ENCODE measurements around the gene EML4. TPM values are rescaled to one million over a fixed set of nuclear protein-coding genes. Genes with fewer than 3 reads are reported as not detected.

EML4 gene
- total RNA-seq, 2 donors from 2014 or later: 32.8 to 59.9 TPM

GRCh38 chr2:42232024-42232423 is 62.9 kb downstream of the EML4 start:
- H3K27me3 ChIP-seq (replicated peaks; ENCODE audit: insufficient read depth): no peaks in the 10 kb centered on the region
- TF ChIP-seq, protein P1, sequence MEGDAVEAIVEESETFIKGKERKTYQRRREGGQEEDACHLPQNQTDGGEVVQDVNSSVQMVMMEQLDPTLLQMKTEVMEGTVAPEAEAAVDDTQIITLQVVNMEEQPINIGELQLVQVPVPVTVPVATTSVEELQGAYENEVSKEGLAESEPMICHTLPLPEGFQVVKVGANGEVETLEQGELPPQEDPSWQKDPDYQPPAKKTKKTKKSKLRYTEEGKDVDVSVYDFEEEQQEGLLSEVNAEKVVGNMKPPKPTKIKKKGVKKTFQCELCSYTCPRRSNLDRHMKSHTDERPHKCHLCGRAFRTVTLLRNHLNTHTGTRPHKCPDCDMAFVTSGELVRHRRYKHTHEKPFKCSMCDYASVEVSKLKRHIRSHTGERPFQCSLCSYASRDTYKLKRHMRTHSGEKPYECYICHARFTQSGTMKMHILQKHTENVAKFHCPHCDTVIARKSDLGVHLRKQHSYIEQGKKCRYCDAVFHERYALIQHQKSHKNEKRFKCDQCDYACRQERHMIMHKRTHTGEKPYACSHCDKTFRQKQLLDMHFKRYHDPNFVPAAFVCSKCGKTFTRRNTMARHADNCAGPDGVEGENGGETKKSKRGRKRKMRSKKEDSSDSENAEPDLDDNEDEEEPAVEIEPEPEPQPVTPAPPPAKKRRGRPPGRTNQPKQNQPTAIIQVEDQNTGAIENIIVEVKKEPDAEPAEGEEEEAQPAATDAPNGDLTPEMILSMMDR (IDR thresholded peaks at IDR 0.05): no peak
- no peaks in the 10 kb centered on the region for H3K36me3 ChIP-seq

GRCh38 chr2:42233976-42234441 is 64.9 kb downstream of the EML4 start:
- no peak overlapping the region for H3K27ac ChIP-seq
- H3K9me3 ChIP-seq: no peaks in the 10 kb centered on the region
- TF ChIP-seq, protein P1 (IDR thresholded peaks at IDR 0.05): no peak
- H3K27me3 ChIP-seq (replicated peaks; ENCODE audit: insufficient read depth): no peaks in the 10 kb centered on the region
- peaks cover 0 to 5% of the 10 kb centered on the region in 2 donors for H3K4me1 ChIP-seq (ENCODE audit: control insufficient read depth in 1 of 2, low read depth in 2 of 2)
- DNase-seq (ENCODE audit: low spot score) (no peak), ATAC-seq (ENCODE audit: insufficient number of reproducible peaks, low FRiP score, low read depth) (no peak)
- H3K36me3 ChIP-seq: no peaks in the 10 kb centered on the region
- H3K4me3 ChIP-seq: no peak overlapping the region

More at GRCh38 chr2:42232024-42232423, 62.9 kb downstream of the EML4 start:
- H3K9me3 ChIP-seq: no peaks in the 10 kb centered on the region
- no peak for DNase-seq (ENCODE audit: low spot score)
- H3K4me3 ChIP-seq: no peak overlapping the region
- peaks cover 0 to 9% of the 10 kb centered on the region in 2 donors for H3K4me1 ChIP-seq (ENCODE audit: control insufficient read depth in 1 of 2, low read depth in 2 of 2)
- no peak for ATAC-seq (ENCODE audit: insufficient number of reproducible peaks, low FRiP score, low read depth)
- no peak overlapping the region for H3K27ac ChIP-seq

- TF ChIP-seq, protein P1 (IDR thresholded peaks at IDR 0.05): no peak
- no peak overlapping the region for H3K4me3 ChIP-seq
Observed at GRCh38 chr2:42236911-42237310, 67.8 kb downstream of the EML4 start.

DNA sequence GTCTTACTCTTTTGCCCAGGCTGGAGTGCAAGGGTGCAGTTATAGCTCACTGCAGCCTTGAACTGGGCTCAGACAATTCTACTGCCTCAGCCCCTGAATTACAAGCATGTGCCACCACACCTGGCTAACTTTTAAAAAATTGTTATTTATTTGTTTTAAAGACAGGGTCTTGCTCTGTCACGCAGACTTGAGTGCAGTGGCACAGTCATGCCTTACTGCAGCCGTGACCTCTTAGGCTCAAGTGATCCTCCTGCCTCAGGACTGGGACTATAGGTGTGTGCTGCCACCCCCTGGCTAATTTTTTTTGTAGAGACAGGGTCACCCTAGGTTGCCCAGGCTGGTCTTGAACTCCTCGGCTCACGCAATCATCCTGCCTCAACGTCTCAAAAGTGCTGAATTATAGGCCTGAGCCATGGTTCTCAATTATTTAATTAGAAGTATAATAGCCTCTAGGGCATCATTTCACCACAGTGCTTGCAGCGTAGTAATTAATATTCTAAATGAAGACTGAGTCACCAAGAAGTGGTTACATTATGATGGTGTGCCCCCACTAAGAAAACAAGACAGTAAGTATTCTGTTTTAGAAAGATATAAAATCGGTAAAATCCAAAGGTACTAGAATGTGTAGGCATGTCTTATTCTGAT is 69.6 kb downstream of the EML4 start:
- Histone ChIP-seq H3K27me3 (replicated peaks; ENCODE audit: insufficient read depth) (no peaks in the 10 kb centered on the region), H3K27ac (no peak overlapping the region), H3K36me3 (no peaks in the 10 kb centered on the region), H3K9me3 (no peaks in the 10 kb centered on the region), H3K4me1 (ENCODE audit: control insufficient read depth in 1 of 2, low read depth in 2 of 2) (peaks cover 4 to 8% of the 10 kb centered on the region in 2 donors), H3K4me3 (no peak overlapping the region)
- no peak for DNase-seq (ENCODE audit: low spot score)
- TF ChIP-seq, protein P1 (IDR thresholded peaks at IDR 0.05): peak; percentile 31
- no peak for ATAC-seq (ENCODE audit: insufficient number of reproducible peaks, low FRiP score, low read depth)

More at GRCh38 chr2:42236911-42237310, 67.8 kb downstream of the EML4 start:
- Histone ChIP-seq H3K36me3 (no peaks in the 10 kb centered on the region), H3K27me3 (replicated peaks; ENCODE audit: insufficient read depth) (no peaks in the 10 kb centered on the region), H3K9me3 (no peaks in the 10 kb centered on the region), H3K4me1 (ENCODE audit: control insufficient read depth in 1 of 2, low read depth in 2 of 2) (peaks cover 5 to 8% of the 10 kb centered on the region in 2 donors), H3K27ac (no peak overlapping the region)
- no peak for ATAC-seq (ENCODE audit: insufficient number of reproducible peaks, low FRiP score, low read depth)
- DNase-seq (ENCODE audit: low spot score): no peak

GRCh38 chr2:42239289-42239661 is 70.1 kb downstream of the EML4 start:
- Histone ChIP-seq H3K9me3 (no peaks in the 10 kb centered on the region), H3K27ac (no peak overlapping the region), H3K36me3 (no peaks in the 10 kb centered on the region), H3K27me3 (replicated peaks; ENCODE audit: insufficient read depth) (no peaks in the 10 kb centered on the region), H3K4me3 (no peak overlapping the region), H3K4me1 (ENCODE audit: control insufficient read depth in 1 of 2, low read depth in 2 of 2) (peaks cover 0 to 8% of the 10 kb centered on the region in 2 donors)
- TF ChIP-seq, protein P1 (IDR thresholded peaks at IDR 0.05): no peak
- no peak for DNase-seq (ENCODE audit: low spot score)
- no peak for ATAC-seq (ENCODE audit: insufficient number of reproducible peaks, low FRiP score, low read depth)
